C1 segment of cervical spinal cord (tissue), 14 donors: ENCODE measurements around the gene GNA12.

Experiments used
- DNase-seq, 14 donors: peaks; one replicate each; lab custom pipeline; 2025; lab: John Stamatoyannopoulos, UW

Gene GNA12

DNA sequence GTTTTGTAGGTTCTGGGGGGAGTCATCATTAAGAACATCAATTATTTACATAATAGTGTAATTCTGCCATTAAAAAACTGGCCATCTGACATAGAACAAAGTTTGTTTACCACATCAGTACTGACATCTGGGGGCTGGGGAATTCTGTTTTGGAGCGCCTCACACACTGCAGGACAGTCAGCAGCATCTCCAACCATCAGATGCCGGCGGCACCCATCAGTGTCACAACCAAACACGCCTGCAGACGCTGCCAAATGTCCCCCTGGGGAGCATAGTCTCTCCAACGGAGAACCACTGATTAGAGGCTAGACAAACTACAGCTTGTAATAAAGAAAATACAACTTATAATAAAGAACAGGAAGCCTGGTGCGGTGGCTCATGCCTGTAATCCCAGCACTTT lies 26.0 kb downstream of the GNA12 start:
- no peak for DNase-seq

DNA sequence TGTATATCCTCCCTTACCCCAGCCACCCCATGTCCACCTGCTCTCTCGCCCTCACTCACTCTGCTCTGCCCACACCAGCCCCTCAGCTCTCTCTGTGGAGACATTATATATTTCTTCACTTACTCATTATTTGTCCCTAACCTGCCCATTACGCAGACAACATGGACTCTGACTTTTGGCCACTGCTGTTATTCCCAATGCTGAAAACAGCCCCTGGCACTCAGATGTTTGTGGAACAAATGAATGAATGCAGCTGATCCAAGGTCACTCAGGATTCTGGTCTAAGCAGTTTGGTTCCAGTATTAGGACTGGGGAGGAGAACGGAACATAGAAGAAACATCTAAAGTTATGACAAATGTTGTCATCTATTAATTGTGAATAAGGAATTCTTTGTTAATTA lies 26.7 kb downstream of the GNA12 start:
- DNase-seq = no peak

DNA sequence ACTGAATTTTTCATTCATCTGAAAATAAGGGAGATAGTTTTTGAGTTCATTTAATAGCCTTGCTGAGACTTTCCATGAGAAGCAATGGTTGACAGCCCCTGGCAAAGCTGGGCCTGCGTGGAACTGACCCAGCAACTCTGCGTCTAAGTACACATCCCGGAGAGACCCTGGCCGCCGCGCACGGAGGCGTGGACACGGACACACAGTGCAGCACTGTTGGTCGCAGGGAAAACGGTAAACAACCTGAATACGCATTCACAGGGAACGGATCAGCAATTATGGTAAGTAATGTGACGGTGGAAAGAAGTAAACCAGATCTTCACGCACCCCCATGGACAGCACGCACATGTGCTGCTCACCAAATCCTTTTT lies 28.2 kb downstream of the GNA12 start:
- DNase-seq = no peak

DNA sequence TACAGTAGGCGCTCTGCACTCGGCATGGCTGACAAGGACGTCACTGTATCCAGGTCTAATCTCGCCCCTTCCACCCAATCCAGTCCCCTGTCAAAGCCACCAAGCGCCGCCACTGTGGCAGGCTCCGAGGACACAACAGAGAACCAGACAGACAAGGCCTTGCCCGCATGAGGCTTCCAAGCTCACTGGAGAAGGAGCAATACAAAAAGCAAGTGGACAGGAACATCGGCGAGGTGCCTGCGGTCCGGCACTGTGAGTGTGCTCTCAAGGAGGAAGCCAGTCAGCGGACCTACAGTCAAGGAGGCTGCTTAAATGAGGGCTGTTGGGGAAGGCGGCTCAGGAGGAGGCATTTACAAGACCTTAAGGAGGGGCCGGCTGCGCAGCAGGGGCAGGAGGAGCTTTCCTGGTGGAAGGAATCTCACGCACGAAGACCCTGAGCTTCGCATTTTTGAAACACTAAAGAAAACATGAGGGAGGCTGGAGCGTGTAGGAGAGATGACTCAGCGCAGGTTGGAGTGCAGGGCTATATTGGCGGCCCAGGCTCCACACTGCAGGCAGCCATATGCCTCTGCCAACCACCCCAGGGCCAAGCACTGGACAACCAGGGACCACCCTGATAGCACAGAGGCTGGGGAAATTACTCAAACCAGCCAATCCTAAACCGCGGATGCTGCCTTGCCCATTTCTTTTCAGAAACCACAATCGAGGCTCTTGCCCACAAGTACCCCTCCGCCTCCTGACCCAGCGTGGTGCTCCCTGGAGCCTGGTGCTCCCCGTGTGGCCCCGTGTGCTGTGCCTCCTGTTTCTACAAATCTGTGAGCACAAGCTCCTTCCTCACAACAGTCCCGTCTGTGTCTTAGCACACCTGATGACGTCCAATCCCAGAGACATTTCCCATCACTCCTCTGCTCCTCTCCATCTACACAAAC lies 28.9 kb downstream of the GNA12 start:
- no peak for DNase-seq

DNA sequence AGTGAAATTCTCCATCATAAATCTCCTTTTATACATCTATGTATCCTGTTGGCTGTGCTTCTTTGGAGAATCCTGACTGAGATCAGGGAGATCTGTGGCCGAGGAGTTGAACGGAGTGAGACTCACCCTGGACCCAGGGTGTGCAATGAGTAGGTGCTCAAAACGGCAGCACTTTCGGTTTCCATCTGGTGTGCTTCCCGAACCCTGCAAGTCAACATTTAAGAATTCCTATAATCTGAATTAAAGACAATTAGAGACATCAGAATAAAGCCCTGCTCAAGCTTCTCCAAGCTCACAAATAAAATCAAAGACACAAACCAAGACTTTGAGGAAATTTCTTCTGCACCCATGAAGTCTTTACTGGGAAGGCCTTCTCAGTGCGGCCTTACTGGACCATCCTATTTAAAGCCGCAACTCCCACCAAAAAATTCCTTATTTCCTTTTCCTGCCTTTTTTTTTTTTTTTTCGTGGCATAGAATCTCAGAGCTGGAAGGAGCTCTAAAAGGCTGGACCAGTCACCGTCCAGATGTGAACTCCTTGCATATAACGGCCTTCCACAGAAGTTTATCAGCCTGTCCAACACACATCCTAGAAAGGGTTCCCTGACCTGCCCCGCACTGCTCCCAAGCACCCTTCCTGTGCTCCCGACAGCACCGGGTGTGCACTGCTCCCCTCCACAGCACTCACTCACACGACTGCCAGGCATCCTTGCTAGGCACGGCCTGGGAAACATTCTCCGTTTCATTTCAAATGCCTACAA lies 29.7 kb downstream of the GNA12 start:
- no peak for DNase-seq

DNA sequence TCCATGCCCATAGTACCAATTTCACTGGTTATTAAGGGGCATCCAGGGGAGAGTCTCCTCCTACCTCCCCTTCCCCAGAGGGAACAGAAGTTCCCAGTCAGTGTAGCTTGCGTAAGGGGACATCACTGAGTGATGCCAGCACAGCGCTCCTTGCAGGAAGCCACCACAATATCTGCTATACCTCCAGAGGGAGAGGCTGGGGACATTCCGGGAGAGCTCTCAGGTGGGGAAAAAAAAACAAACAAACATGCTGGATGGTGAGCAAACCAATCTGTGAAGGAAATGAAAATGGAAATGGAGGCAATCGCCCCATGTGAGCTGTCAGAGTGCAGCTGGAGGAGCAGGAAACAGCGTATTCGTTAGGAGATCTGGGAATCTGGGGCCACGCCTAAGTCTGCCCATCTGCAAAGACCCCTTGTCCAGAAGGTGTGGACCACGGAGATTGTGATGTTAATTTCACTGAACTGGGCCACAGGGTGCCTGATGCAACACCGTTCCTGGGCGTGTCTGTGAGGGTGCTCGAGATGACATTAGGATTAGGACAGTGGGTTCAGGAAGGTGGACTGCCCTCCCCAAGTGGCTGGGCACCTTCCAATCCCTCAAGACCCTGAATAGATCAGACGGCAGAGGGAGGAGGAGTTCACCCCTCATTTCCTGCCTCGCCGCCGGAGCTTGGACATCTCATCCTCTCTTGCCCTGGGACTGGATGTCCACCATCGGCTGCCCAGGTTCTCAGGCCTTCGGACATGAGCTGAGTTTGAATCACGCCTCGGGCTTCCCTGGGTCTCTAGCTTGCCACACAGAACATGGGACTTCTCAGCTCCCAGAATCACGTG lies 30.5 kb downstream of the GNA12 start:
- no peak for DNase-seq

DNA sequence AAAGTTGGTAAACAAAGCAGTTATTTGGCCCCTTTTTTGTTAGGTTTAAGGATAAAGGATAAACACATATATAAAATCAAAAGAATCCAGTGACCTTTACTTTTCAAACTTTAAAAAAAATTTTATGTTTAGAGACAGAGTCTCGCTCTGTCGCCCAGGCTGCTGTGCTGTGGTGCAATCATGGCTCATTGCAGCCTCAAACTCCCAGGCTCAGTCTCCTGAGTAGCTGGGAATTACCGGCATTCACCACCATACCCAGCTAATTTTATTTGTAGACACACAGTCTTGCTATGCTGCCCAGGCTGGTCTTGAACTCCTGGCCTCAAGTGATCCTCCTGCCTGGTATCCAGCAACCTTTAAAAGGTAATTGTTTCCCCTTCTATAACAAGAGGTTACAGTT lies 31.3 kb downstream of the GNA12 start:
- no peak for DNase-seq

DNA sequence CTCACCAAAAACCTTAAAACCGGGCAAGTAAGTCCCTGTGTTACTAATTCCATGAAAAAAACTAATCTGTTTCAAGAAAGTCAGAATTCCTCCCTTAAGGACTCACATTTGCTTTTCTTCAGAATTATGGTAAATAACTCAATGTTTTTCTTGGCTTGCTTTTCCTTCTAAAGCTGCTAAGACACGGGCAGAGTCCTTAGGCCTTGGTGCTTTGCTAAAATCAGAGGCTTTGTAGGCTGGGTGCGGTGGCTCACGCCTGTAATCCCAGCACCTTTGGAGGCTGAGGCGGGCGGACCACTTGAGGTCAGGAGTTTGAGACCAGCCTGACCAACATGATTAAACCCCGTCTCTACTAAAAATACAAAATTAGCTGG lies 32.0 kb downstream of the GNA12 start:
- DNase-seq = no peak

DNA sequence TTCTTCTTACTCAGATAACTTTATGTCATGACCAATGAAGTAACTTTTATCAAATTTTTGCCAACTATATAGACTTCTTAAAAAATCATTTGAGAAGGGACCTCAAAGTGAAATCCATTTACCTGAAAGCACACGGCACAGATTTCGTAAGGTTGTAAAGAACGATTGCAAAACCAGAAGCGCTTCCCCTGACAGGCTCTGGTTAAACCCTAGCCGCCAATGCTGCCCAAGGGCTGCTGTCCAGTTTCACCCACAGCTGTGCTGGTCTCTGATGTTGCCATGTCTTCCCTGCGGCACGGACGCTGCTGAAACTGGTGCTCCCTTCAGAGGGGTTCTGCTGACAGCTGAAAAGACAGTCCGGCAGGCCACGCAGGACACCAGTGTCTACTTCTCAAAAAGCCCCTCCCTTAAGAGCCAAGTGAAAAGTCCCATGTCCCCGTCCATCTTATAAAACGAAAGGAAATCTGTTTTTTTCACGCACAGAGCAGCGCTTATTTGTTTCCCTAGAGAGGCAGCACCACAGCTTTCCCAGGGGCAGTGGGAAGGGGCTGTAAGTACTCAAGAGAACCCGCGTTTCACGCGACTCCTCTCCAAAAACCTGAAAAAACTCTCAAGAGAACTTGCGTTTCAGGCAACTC lies 32.5 kb downstream of the GNA12 start:
- no peak for DNase-seq

DNA sequence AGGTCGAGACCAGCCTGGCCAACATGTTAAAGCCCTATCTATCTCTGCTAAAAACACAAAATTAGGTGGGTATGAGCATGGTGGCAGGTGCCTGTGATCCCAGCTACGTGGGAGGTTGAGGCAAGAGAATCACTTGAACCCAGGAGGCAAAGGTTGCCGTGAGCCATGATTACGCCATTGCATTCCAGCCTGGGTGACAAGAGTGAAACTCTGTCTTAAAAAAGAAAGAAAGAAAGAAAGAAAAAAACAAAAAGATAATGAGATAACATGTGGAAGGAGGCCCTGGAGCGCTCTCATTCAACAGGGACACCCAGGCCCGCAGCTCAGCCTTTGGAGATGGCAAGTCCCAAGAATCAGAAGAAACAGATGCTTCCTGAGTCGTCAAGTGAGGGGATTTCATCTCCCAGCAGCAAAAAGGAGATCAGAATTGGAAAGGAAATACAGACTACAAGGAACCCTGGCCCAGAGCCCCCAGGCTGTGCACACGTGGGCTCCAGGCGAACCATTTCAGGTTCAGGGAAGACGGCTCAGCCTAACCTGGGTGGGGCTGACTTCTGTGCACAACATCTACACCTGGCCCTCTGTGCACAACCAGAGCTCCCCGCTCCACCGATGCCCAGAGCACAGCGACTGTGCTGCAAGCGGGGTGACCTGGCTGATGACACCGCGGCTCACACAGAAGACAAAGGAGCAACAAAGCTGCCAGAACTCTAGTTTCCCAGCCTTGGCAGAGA lies 33.3 kb downstream of the GNA12 start:
- peak in 1 of 14 donors; percentile 31 for DNase-seq

DNA sequence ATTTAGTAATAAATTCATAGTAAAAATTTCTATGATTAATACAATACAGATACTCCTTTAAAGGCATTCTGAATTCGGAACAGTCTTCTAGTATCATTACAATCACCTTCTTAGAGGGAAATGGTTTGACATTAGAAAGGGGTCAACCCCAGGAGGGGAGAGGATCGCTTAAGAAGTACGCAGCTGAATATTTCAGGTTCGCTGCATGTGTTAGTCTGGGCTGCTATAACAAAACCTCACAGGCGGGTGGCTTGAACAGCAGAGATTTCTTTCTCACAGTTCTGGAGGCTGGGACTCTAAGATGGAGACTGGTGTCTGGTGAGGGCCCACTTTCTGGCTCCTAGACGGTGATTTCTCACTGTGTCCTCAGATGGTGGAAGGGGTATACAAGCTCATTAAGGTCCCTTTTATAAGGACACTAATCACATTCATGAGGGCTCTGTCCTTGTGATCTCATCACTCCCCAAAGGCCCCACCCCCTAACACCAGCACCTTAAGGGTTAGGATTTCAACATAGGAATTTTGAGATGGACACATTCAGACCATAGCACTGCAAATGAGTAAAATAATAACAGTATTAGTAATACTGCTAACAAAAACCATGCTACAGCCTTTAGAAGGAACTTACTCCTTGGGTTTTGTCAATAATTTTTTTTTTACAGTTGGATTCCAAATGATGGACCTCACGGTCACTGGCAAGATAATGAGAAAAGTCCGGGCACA lies 34.0 kb downstream of the GNA12 start:
- no peak for DNase-seq

DNA sequence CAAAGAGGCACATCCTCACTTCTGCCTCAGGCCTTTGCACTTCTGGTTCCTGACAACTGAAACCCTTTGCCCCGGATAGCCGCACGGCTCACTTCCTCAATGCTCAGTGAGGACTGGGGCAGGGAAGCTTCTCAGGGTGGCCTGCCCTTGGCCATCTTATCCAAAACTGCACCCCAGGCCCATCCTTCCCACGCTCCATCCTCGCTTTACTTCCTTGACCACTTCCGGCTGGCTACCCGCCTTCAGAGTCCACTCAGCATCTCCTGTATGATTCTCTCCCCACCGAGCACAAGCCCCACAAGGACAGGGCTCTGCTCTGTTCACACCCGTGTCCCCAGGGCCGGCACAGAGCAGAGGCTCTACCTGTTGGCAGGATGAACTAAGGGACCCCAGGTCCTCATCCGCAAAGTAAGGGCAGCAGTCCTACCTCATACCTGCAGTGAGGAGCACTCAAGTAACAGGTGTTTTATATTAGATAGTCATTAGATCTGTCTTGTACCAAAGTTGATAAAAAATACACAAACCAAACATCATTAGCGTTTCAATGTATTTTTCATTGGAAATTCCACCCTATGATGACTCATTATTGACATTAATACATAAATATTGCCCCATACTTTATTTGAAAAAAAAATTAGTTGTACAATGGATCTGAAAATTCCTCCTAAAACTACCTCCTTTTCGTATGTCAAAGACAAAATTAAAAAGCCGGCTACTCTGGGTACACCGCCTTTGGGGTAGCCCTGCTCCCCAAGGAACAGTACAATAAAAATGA lies 35.0 kb downstream of the GNA12 start:
- peak in 1 of 14 donors; percentile 15 for DNase-seq

DNA sequence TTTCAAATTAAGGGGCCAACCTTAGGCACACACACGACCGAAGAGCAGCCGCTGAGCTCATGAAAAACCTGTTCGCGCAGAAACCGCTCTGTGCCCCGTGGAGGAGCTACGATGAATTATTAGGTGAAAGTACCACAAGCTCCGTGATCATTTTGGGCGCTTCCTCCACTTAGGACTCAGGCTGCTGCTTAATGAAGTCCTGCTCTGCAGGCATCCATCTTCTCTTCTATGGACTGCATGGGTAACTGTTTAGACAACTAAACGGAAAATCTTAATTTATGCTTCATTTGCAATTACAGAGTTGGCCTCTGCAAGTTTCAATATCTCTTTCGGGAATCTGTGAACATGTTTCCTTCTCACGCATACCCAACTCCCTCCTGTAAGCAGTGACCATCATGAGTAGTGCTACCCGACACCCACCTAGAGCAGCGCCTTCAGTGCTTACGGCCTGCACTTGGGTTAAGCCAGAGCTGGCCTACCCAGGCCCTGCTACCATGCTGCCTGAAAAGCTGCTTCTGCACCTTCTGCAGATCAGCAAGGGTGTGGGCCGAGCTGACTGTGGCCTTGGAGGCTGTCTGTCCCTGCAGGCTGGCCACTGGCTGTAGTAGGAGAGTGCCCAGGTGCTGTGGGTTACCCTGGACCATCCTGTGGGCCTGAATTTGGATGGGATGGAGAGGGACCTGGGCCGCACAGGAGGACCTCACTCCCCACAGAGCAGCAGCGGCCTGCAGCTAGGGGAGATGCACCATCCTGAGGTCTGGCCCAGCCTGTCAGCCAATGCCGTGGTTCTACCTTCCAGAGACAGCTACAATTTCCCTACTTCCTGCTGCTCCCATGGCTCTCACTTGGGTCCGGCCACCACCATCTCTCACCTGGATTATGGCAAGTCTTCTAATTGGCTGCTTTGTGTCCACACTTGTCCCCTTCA lies 36.0 kb downstream of the GNA12 start:
- no peak for DNase-seq

DNA sequence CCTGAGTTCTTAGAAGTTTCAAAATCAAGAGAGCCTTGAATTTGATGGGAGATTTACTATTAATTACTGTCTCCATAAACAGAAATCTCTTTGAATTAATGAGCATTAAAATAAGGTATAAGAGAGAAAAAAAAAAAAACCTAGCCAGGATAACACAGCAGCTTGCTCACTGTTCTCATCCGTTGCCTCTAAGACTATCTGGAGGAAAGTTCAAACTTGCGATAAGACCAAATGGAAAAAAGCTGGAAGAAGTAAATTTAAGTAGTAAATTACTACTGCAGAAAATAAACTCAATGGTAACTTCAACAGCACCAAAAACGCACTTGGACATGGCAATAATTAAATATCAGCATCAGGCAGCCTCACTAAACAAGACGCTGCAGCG lies 36.7 kb downstream of the GNA12 start:
- DNase-seq = no peak

DNA sequence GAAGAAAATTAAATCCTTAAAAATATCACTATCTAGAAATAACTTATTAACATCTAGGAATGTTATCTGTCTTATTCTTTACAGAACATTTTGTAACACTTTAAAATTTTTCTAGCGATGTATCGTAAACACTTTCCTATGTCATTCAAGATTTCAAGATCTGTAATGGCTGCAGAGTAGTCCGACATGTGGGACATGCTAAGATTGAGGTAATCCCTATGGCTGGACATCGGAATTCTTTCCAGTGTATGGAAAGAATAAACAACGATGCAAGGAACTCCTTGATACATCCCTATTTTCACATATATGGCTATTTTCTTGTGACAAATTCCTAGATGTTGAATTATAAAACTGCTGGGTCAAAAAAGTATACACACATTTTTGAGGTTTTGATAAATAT lies 37.5 kb downstream of the GNA12 start:
- no peak for DNase-seq

DNA sequence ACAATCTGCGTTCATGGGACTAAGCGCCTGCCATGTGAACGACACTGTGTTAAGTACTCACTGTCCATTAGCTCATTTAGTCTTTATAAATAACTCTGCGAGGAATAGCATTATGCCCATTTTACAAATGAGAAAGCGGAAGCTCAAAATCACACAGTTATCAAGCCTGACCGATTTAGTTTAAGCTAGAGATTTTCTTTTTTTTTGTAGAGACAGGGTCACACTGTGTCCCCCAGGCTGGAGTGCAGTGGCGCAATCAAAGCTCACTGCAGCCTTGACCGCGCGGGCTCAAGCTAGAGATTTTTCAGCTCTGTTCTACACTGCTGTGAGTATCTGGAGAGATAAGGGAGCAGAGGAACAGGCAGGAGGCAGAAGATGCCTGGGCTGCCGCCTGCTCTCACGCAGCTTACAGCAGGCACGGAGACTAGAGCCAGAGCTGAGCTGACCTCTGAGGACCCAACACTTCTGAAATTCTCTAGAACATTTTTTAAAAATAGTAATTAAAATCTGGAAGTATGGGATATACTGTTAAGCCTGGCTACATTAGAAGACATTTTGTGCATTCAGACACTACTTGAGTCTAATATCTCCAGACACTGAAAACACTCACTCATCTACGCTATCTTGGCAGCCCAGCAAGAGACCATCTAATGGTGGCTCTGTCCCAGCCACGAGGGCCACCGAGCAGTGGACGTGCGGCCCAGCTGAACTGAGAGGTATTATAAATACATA lies 38.7 kb downstream of the GNA12 start:
- no peak for DNase-seq

DNA sequence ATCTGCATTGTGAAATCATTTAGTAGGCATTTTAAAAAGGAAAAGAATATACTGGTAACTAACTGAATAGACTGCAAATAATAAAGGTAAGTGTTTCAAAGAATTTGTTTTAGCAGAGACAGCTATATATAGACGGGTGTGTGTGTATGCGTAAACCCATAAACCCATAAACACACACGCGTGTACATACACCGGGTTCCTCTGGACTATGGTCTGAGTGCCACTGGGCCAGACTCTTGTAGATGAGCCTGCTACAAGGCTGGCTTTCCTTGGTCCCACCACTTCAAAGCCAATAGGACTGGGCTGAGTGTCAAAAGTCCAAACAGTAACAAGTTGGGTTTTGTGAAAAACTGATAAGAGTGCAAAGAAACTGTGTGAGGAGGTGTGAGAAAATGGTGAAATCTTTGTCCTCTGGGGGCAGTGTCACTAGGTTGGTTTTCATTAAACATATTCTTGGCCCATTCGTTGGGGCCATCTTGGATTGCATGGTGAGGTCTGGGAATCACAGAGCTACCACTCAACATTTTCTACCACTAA lies 39.8 kb downstream of the GNA12 start:
- DNase-seq = no peak
